ENCODE results near the gene ADAMTS17.

The ADAMTS17 gene

DNA sequence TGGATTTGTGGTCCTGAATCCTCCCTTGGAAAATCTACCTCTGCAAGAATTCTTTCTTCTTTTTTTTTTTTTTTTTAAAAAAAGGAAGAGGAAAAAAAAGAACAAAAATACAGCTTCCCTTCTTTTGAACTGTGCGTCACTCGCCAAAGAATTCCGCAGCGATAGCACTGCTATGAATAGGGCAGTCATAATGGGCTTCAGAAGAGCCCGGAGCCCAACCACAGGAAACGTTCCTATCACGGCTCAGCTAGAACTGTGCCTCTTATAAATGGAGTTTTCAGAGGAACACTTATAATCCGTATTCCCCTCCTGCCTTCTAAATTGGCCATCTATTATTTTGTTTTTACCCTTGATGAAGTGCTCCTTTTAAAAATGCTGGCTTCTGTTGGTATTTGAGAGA, 227.7 kb downstream of the ADAMTS17 start:
- peak in 35 of 58 donors; percentile 18 to 73 (median 39) for DNase-seq

DNA sequence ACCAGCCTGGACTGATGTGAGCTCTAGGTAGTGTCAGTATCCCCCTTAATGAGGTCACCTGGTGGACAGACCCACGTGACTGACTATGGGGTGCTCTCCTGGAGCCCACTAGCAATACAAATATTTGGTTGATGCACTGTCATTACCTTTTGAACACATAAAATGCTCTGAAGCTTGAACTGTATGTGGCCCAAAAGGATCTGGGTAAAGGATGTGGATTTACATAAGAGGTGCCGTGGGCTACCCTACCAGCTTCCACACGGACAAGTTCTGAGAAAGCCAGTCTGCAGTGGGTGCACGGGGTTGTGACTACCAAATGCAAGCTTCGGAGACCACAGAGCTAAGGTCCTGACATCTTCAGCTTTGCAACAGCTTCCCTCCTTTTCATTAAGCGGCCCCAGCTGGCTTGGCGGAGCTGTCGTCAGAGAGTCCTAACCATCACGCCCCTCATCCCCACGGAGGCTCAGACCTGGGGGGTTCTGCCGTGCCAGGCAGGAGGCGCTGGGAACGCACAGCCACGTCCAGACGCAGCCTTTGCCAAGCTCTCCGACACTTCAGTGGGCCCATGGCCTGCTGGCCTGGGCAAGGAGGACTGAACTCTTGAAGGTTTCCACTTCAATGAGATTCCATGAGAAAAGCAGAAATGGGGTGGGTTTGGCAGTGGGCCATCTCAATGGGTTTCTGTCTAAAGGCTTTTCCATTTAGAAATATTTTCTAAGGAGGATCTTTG, 228.3 kb downstream of the ADAMTS17 start:
- peak in 36 of 58 donors; percentile 10 to 73 (median 44) for DNase-seq

DNA sequence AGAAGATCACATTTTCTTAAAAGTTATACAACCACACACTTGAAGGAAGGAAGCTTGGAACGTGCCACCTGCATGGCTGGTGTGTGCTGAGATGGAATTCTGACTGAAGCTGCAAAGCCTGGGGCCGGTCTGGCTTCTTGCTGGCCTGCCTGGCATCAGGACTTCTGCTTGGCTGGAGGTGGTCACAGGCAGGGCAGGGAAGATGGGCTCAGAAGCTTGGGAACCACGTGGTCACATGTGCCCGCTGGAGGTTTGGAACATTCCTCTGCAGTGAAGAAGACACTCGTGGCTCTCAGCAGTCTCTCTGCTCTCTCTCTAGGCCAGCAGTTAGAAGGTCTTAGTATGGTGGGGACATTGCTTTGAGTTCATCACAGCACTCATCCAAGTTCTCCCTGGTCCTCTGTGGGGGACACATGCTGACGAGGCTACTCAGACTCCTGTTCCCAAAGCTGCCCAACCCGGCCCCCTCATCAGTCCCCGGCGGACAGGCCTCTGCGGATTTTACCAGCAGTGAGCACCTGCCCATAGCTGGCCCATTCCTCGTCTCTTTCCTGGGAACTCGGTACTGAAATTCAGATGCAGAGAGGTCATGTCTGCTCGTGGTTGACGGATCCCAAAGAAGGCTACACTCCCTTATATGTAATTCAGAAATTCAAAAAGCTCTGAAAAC, 229.0 kb downstream of the ADAMTS17 start:
- DNase-seq = no peak

DNA sequence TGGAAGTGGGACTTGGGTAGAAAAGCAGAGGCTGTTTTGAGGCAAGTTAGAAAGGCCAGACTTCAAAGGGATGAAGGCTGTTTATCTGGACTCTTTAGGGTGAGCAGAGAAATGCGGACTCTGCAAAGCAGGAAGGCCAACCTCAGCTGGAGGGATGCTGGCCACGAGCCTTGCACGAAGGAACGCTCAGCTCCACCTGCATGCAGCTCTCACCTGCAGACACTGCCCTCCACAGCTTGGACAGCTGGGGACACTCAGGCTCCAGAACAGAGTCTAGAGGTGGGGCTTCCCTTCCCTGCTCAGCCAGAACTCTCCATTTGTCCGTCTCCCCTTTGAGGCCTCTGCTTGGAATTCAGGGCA, 229.7 kb downstream of the ADAMTS17 start:
- no peak for DNase-seq

DNA sequence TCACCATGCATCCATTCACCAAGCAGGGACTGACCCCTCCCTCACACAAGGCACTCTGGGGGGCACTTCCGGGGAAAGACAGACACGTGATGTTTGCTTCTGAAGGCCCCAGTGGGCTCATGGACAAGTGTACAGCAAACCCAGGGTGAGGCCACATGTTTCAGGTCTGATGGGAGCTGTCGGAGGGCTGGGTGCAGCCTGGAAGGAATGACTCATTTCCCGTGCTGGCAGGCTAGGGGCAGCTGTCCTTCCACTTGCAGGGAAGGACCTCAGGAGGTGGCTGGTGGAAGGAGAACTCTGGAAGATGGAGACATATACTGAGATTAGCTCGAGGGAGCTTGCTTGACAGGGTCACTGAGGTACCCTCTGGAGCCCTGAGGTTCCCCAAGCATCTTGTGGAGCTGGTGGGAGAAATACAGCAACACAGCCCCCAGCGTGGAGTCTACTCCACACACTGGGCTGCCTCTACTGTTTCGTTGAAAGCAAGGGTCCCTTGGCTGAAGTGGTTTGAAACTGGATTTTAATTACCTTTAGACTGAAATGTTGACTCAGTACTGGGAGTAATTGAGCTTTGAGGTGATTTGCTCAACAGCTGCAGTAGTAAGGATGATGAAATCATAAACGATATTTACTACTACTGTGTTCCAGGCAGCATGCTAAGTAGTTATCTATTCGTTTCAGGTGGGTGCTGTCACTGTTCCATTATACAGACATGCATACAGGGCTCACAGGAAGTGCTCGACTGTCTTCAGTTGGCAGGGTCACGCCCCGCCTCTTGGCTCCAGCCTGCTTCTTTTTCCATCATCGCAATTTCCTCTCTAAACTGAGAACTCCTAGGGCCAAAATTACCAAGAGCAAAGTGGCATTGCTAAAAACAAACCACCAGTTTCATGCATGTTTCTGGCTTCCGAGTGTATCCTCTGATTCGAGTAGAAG, 230.4 kb downstream of the ADAMTS17 start:
- peak in 17 of 58 donors; percentile 11 to 49 (median 27) for DNase-seq

DNA sequence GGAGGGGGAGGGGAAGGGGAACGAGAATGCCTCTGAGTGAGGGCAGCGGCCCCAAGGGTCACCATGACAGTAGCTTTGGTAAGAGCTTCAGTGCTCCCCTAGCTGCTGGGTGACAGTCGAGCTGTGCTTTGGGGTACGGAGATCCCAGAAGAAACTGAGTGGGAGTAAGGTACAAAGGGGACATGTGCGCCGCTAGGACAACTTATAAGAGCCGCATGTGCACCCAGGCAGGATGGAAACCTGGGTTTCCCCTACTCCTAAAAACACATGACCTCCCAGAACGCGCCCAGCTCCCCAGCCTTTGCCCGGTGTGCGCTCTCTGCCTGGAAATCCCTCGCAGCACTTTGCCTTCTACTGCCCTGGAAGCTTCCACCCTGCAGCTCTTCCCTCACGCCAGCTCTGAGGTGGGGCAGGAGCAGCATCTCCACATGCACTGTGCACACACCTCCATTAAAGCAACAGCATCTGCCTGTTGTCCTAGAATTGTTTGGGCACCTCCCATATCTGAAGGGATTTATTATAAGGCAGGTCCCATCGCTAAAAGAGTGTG, 232.2 kb downstream of the ADAMTS17 start:
- DNase-seq = no peak

DNA sequence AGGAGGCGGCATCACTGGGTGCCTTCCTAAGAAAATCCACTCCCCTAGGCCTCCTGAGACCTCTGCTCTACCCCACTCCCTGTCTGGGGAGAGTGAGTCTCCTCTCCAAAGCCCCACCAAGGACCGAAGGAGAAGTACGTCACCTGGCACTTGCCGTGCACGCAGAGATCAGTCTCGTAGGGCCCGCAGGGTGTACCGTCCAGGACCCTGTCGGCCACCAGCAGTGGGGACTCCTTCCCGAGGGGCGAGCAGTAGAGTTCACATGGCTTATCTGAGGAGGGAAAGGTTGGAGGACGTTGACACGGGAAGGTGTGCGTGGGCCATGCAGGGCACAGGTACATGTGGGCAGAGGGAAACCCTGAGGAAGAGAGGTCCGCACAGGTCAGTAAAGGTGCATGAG, 232.9 kb downstream of the ADAMTS17 start:
- no peak for DNase-seq

DNA sequence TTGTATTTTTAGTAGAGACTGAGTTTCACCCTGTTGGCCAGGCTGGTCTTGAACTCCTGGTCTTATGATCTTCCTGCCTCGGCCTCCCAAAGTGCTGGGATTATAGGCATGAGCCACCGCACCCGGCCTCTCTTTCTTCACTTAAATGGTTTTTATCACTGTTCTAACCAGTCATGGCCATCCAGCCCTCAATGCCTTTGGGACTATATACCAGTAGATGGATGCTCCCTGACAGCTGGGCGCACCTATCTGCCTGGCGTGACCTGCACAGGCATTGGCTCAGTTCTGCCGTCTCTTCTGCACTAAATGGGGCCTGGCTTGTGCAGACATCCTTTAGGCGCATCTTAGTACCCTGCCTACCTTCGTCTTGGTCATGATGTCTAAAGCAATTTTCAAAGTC, 233.4 kb downstream of the ADAMTS17 start:
- no peak for DNase-seq

DNA sequence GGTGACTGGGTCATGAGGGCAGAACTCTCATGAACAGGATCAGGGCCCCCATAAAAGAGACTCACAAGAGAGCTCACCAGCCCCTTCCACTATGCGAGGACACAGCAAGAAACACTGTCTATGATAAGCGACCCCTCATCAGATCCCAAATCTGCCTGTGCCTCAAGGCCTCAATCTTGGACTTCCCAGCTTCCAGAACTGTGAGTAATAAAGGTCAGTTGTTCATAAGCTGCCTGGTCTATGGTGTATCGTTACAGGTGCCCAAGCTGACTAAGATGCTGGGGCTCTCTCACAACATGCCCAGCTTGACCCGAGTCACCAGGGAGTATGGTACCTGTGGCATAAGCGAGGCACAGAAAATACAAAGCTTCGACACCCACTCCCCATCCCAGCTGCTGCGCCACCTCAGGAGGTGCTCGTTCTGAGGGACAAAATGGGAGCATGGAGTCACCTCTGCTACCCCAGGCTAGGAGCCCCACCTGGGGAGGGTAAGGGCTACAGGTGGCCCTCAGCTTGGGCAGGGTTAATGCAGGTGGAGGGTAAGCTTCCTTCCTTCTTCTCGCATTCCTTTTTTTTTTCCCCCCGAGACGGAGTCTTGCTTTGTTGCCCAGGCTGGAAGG, 234.1 kb downstream of the ADAMTS17 start:
- DNase-seq = no peak

DNA sequence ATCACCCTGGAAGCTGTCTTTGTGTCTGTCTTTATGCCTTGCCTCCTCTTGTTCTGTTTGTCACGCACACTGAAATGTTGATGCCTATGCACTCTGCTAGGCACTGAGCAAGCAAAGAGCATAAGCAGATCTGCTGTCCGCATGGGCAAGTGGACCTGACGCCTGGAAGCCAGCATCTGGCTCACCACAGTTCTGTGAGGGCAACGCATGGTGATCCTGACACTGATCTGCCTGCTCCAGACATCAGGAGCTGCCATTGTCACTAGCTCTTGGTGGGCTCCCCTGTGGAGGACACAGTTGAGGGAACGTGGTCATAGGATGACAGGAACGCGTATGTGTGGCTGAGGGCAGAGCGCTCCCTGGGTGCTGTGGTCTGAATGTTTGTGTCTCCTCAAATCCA, 234.6 kb downstream of the ADAMTS17 start:
- no peak for DNase-seq

DNA sequence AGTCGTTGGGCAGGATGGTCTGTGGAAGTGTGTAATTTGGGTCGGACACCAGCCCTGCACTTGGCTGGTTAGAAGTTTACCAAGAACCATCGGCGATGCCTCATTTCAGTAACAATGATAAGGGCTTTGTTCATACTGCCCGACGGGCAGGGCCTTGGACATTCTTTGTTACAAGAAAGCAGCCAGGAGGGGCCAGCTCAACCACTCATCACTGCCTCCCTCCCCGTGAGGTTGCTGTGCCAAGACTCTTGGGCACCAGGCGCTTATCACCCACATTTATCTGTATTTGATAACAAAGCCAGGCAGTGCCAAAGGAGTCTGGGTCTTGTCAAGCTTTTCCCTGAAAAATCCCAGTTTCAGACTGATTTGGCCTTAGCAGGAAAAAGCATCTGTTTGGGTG, 235.0 kb downstream of the ADAMTS17 start:
- DNase-seq = no peak

DNA sequence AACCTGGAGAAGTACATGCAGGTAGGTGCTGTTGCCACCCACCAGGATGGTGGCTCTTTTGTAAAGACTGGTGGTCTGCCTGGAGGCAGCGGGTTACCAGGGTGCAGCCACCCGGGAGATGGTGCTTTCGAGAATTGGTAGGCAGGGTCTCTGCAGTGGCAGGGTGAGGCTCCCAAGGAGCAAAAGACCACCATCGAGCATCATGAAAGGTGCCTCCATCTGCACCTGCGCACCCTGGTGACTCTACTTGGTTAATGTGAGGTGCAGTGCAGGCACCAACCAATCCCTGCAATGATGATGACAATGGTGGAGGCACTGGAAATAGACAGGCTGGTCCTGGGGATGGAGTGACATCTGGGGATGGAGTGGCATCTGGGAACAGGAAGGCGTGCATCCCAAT, 236.7 kb downstream of the ADAMTS17 start:
- no peak for DNase-seq

DNA sequence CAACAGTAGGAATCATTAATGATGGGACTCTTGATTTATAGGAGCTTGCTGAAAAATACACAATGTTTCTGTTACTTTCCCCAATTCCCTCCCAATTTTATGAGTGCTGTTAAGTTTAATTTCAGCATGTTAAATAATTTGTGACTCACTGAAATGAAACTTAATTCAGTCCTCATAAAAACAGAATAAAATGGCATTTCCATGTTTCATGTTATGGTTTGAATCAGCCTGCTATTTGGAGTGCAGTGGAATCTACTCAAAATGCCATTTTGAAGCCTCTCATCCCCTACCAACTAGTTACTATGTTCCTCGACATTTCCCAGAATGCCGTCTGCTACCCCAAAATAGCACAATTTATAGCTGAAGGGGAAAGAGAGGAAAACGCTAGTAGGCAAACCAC, 237.5 kb downstream of the ADAMTS17 start:
- no peak for DNase-seq

DNA sequence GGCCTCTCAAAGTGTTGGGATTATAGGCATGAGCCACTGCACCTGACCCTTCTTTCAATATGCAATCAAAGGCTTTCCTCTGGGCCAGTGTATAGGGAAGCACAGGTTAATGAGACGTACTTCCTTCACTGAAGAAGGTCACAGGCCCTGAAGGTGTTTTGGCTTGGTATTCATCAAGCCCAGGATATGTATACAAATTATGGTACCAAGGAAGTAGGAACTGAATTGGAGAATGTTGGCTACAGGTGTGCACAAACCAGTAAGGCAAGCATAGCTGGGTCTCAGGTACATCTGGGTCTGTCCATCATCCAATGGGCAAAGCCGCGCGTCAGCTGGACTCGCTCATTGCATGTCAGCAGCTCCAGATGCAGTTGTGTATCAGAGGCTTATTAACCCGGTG, 237.9 kb downstream of the ADAMTS17 start:
- no peak for DNase-seq

DNA sequence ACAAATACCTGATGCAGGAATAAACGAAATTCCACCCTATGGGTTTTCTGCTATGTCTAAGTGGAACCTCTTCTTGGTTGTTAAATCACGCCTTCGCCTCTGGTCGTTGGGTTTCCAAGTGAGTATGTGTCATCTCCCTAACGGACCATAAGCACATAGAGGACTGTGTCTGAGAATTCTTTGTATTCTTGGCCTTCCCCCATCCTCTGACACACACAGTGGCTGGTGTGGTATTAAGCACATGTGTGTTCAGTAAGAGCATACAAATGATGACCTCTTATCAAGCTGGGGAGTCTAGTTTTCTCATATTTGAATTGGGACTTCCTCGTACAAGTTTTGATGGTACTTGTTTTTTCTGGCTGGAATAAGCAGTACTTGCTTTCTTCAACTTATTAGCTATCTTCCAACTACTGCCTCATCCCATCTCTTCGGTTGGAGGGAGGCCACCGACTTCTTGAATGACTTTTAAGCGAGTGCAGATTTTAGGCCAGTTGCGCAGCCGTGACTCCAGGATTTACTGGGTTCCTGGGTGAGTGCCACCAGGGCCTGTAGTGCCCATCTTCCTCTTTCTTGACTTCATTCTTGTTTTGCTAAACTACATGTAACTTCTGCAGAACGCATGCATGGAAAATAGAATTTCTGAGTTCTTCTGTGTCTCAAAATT, 240.2 kb downstream of the ADAMTS17 start:
- DNase-seq = peak in 2 of 58 donors; percentile 7 to 16

DNA sequence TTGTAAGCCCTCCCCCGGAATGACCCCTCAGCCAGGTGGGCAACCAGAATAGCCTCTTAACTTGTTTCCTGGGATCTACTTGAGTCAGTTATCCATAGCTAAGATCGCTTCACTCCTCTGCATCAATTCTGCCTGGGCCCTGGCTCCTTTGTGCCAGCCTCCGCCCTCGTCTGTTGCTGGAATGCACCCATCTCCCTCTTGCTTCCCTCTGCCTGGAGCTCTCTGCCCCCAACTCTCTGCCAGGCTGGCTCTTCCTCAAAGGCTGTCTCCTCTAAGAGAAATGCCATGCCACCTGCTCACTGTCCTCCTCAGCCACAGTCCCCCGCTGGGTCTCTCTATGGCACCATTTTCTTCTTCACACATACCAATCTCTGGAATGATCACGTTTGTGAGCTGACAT, 240.8 kb downstream of the ADAMTS17 start:
- no peak for DNase-seq

DNA sequence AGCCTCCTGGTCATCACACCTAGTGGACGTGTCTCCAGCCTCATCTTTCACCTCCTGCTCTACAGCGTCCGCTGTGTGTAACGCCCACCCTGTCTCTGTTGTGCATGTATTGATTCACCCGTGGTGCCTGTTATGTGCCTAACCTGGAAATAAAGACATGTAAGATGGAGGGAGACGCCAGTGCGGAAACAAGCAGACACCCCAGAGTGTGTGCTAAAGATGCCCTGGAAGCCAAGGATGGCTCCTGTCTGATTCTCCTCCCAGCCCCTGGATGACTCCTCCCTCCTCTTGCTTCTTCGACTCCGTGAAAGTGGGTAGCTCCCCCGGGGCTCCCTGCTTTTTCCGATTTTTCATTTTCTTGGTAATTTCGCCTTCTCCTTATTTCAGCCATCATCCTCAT, 241.8 kb downstream of the ADAMTS17 start:
- no peak for DNase-seq

DNA sequence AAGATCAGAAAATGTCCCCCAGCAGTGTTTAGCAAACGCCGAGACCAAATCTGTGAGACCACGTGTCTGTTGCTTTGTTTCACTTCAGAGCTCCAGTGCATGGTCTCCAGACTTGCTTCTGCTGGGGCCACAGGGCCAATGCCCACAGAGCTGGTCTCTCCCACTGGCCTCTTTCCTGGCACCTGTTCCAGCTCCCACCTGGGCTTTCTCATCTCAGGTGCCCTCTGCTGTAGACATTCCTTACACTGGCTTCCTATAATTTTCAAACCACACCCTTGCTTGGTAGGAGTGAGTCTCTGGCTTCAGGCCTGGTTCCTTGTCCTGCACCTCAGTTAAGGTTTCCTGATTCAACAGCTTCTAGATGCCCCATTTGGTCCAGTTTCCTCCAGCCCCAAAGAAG, 243.1 kb downstream of the ADAMTS17 start:
- DNase-seq = no peak

DNA sequence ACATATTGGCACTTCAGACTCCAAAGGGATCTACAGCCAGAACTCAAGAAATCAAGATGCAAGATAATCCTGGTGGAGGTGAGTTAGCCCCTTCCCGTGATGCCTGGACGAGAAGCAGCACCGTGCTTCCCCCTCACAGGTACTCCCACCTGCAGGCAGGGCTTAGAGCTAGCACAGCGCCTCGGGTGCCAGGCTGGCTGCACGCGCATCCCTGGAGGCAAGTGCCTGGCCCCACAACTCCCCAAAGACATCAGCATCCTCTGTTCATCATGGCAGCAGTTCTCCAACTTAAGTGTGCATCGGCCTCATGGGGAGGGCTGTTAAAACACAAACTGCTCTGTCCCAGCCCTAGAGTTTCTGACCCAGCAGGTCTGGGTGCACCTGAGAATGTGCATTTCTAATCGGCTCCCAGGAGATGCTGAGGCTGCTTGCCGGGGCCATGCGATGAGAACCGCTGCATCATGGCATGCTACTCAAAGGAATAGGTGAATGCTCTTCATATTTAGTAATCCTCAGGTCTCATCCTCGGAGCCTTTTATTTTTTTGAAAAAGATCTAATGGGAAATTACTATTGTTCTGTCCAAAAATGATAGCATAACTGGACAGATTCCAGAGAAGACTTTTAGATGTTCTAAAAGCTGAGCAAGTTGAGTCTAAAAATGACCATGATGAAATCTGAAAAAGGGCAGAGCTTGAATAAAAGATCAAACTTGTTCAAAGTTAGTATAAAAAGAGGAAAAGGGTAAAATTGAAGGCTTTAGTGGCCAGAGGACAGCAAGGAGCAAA, 244.2 kb downstream of the ADAMTS17 start:
- DNase-seq = no peak

DNA sequence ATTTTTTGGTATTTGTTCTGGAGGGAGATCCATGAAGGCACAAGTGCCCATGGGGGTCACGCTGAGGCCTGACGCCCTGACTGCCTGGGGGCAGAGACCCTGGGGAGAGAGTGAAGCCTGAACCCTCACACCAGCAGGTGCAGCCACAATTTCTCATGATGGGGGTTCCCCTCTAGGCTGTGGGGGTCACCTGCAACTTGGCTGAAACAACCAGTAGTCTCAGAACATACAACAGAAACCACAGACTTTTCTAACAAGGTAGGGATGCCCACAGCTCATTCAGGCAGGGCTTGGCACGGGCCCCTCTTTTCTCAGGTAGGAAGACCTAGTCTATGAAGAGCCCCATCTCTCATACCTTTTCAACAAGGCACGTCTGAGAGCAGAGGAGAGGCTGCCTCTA, 245.1 kb downstream of the ADAMTS17 start:
- DNase-seq = no peak
